Measurements from ENCODE around the gene SLC36A1. TPM values are rescaled to one million over a fixed set of nuclear protein-coding genes. Genes with fewer than 3 reads are reported as not detected.

SLC36A1 gene
- total and polyA plus RNA-seq, 10 donors = 1.7 to 29.6 (median 17.7) TPM

DNA sequence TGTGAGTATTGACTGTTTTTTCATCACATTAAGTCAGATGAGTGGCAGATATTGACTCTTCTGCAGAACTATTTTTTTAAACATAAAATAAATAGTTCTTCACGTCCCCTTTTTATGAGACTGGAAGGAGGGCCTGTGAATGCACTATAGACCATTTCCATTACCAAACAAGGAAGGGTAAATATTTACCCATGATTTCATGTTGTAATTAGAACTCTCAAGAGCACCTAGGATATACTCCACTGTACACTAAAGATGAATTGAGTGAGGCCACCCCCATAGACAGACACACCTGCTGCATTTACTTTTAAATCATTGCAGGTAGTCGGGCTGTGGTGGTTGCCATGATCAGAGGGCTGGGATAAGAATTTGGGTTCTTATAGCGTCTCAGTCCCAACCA is 22.6 kb downstream of the SLC36A1 start:
- 91 to 96% (median 95%) methylated on average over 3 of the region's 3 CpGs for WGBS, 5 donors
- DNase-seq = no peak
- H3K9me3 ChIP-seq = no peaks in the 10 kb centered on the region
- no peaks in the 10 kb centered on the region for H3K4me1 ChIP-seq
- intact Hi-C loops (cut with DNase I; ENCODE audit: low total_unique reads) = no loop called here
- H3K4me3 ChIP-seq = no peak overlapping the region
- peaks cover 3 to 100% (median 29%) of the 10 kb centered on the region in 6 donors for H3K36me3 ChIP-seq
- no peak overlapping the region for H3K27ac ChIP-seq
- TF ChIP-seq POLR2A (IDR thresholded peaks at IDR 0.05) (no peak), POLR2AphosphoS5 (IDR thresholded peaks at IDR 0.05) (no peak)
- TF ChIP-seq, protein P1, sequence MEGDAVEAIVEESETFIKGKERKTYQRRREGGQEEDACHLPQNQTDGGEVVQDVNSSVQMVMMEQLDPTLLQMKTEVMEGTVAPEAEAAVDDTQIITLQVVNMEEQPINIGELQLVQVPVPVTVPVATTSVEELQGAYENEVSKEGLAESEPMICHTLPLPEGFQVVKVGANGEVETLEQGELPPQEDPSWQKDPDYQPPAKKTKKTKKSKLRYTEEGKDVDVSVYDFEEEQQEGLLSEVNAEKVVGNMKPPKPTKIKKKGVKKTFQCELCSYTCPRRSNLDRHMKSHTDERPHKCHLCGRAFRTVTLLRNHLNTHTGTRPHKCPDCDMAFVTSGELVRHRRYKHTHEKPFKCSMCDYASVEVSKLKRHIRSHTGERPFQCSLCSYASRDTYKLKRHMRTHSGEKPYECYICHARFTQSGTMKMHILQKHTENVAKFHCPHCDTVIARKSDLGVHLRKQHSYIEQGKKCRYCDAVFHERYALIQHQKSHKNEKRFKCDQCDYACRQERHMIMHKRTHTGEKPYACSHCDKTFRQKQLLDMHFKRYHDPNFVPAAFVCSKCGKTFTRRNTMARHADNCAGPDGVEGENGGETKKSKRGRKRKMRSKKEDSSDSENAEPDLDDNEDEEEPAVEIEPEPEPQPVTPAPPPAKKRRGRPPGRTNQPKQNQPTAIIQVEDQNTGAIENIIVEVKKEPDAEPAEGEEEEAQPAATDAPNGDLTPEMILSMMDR (IDR thresholded peaks at IDR 0.05 in 8 of 11, conservative IDR thresholded peaks at IDR 0.05 in 3 of 11) = no peak
- no peaks in the 10 kb centered on the region for H3K27me3 ChIP-seq (replicated peaks in 1 of 7)

DNA sequence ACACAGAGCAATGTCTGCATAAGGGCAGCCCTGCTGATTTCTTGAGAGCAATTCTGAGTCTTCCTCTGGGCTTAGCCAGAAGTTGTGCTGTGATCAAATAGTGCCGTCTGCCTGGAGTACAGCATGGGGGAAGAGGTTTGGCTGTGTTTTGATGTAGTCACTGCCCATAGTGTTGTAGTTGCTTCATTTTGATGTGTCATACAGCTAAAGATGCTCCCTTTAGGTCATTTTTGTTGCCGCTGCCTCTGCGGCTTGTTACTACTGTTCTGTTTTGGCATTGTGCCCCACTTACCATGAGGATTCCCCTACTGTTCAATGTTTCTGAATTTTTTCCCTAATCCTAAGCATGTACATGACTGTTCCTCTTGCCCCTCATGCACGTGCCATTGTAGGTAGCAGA is 23.0 kb downstream of the SLC36A1 start:
- Histone ChIP-seq H3K27ac (no peak overlapping the region), H3K4me1 (no peaks in the 10 kb centered on the region), H3K9me3 (no peaks in the 10 kb centered on the region), H3K27me3 (replicated peaks in 1 of 7) (no peaks in the 10 kb centered on the region), H3K36me3 (peaks cover 3 to 100% (median 27%) of the 10 kb centered on the region in 6 donors), H3K4me3 (no peak overlapping the region)
- WGBS, 5 donors = 89 to 95% (median 93%) methylated on average over 4 of the region's 4 CpGs
- intact Hi-C loops (cut with DNase I; ENCODE audit: low total_unique reads) = no loop called here
- DNase-seq = no peak
- no peak for TF ChIP-seq POLR2A (IDR thresholded peaks at IDR 0.05)
- TF ChIP-seq POLR2AphosphoS5 (IDR thresholded peaks at IDR 0.05) = no peak
- TF ChIP-seq, protein P1 (IDR thresholded peaks at IDR 0.05 in 8 of 11, conservative IDR thresholded peaks at IDR 0.05 in 3 of 11) = no peak

DNA sequence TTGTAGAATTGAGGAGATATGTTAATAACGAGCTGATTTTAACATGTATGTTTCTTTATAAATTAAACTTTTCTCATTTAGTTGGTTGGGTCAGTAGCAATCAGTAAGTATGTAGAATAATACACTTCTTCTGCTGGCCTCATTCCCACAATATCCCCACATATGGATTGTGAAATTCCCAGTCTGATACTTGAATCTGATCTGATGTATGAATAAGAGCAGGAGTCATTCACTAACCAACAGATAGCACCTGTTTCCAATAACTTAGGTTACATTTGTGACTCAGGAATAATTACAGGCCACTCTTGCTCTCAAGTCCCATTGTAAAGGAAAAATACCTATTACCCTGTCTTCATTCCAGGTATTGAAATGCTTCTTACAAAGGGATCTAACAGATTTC is 23.9 kb downstream of the SLC36A1 start:
- H3K36me3 ChIP-seq = peaks cover 3 to 100% (median 28%) of the 10 kb centered on the region in 6 donors
- H3K27me3 ChIP-seq (replicated peaks in 1 of 7) = no peaks in the 10 kb centered on the region
- no peak for TF ChIP-seq POLR2AphosphoS5 (IDR thresholded peaks at IDR 0.05)
- TF ChIP-seq, protein P1 (IDR thresholded peaks at IDR 0.05 in 8 of 11, conservative IDR thresholded peaks at IDR 0.05 in 3 of 11) = no peak
- TF ChIP-seq POLR2A (IDR thresholded peaks at IDR 0.05) = no peak
- no peaks in the 10 kb centered on the region for H3K4me1 ChIP-seq
- intact Hi-C loops (cut with DNase I; ENCODE audit: low total_unique reads) = no loop called here
- no peak for DNase-seq
- 90 to 100% (median 95%) methylated on average over 1 of the region's 1 CpG for WGBS, 5 donors
- no peak overlapping the region for H3K4me3 ChIP-seq
- H3K9me3 ChIP-seq = no peaks in the 10 kb centered on the region
- no peak overlapping the region for H3K27ac ChIP-seq

DNA sequence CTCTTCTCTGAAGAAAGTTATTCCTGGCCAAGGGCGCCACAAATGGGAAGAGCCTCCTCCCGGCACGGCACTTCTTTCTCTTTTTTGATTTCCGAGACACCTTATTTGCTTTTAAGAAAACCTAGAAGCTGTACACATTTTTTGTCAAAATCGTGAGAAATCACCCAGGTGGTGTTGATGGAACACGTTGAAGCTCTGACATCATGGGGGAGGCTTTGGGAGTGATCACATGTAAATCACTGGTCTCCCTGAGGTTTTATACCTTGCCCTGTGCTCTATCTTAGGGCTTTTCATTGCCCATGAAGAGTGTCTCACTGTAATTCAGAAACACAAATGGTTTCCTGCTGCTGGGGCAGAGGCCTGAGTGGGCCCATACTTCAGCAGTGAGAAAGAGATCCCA is 27.4 kb downstream of the SLC36A1 start:
- intact Hi-C loops (cut with DNase I; ENCODE audit: low total_unique reads) = no loop called here
- TF ChIP-seq POLR2AphosphoS5 (IDR thresholded peaks at IDR 0.05) = no peak
- TF ChIP-seq POLR2A (IDR thresholded peaks at IDR 0.05) = no peak
- TF ChIP-seq, protein P1 (IDR thresholded peaks at IDR 0.05 in 8 of 11, conservative IDR thresholded peaks at IDR 0.05 in 3 of 11) = no peak
- Histone ChIP-seq H3K36me3 (peaks cover 0 to 100% (median 25%) of the 10 kb centered on the region in 6 donors), H3K27ac (no peak overlapping the region), H3K4me1 (no peaks in the 10 kb centered on the region), H3K27me3 (replicated peaks in 1 of 7) (no peaks in the 10 kb centered on the region), H3K9me3 (no peaks in the 10 kb centered on the region), H3K4me3 (no peak overlapping the region)
- 89 to 92% (median 90%) methylated on average over 6 of the region's 6 CpGs for WGBS, 5 donors
- DNase-seq = no peak
